GM10248 (cell line): Measurements from ENCODE around the gene ARL15.

Experiments used
- CTCF ChIA-PET: fragments of 300-600 bp; sonication (Branson Sonifier 250); formaldehyde crosslinking; extraction: SDS; loops from one replicate; lab custom pipeline; 2021; ENCODE audit warnings: antibody characterized with exemption; lab: Yijun Ruan, JAX
- POLR2A ChIA-PET: fragments of 350-650 bp; sonication (Branson Sonifier 250); formaldehyde crosslinking; extraction: SDS; loops from one replicate; lab custom pipeline; 2020; ENCODE audit warnings: antibody characterized with exemption; lab: Yijun Ruan, JAX
- DNase-seq: peaks from one replicate; pipeline ENCODE4 v3.0.0; 2012; ENCODE audit errors: extremely low spot score
- TF ChIP-seq, protein P1 (sequence below): IDR thresholded peaks from 2 replicates; pipeline ENCODE4 v1.5.1; 2012; ENCODE audit warnings: mild to moderate bottlenecking, low read depth; ENCODE audit errors: extremely low read depth, missing control alignments, control extremely low read depth

The ARL15 gene

DNA sequence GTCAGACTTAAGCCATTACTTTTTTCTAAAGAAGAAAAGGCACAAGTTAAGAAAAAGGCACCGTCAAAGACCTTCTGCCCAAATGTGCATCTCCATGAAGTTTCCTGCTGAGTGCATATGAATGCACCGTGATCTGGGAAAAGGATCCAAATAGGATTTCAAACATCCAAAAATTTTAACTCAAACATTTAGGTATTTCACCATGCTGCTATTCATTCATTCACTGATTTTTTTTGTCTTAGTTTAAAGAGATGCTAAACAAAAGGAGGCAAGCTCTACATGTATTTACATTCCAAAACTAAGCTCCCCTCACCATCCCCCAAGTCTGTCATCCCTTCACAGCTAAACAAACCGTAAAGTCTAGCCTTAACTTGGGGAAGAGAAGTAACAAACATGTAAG, 291.9 kb downstream of the ARL15 start:
- POLR2A ChIA-PET: no interaction called here
- no peak for DNase-seq
- CTCF ChIA-PET: no interaction called here
- TF ChIP-seq, protein P1, sequence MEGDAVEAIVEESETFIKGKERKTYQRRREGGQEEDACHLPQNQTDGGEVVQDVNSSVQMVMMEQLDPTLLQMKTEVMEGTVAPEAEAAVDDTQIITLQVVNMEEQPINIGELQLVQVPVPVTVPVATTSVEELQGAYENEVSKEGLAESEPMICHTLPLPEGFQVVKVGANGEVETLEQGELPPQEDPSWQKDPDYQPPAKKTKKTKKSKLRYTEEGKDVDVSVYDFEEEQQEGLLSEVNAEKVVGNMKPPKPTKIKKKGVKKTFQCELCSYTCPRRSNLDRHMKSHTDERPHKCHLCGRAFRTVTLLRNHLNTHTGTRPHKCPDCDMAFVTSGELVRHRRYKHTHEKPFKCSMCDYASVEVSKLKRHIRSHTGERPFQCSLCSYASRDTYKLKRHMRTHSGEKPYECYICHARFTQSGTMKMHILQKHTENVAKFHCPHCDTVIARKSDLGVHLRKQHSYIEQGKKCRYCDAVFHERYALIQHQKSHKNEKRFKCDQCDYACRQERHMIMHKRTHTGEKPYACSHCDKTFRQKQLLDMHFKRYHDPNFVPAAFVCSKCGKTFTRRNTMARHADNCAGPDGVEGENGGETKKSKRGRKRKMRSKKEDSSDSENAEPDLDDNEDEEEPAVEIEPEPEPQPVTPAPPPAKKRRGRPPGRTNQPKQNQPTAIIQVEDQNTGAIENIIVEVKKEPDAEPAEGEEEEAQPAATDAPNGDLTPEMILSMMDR: no peak

DNA sequence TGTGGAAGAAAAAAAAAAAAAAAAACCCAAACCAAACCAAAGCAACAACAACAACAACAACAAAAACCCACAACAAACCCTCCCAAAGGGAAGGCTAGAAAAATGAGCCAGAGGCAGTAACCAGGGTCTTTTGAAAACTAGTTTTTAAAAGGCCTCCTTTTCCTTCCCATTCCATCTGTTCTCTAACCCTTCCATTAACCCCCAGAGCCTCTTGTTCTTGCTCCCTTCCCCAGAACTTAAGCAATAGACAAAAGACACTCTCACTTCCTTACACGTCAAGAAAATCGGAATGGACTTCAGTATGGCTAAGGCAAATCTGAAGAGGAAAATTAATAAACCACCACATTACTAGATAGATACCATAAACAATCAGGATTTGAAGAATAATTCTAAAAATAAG, 292.8 kb downstream of the ARL15 start:
- TF ChIP-seq, protein P1: no peak
- ChIA-PET POLR2A (no interaction called here), CTCF (no interaction called here)
- DNase-seq: no peak

DNA sequence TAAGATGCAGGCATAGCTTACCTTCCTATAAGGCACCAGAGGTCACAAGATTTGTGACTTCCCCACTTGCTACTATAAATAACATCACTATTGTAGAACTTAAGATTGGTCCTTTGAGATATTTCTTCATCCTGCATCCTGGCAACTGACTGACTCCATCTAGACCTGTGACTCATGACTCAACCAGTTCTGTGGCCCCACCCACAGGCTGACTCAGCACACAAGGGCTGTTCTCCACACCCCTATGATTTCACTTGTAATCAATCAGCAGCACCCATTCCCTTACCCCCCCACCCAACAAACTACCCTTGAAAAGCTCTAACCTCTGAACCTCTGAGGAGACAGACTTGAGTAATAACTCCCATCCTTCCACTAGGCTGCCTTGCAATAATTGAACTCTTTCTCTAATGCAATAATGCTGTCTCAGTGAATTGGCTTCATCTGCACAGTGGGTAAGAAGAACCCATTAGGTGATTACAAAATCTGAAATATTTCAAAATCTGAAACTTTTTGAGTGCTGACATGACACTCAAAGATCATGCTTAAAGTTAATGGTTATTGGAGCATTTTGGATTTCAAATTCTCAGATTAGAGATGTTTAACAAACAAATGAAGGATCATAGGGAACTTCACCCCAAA, 296.7 kb downstream of the ARL15 start:
- DNase-seq: no peak
- POLR2A ChIA-PET: no interaction called here
- CTCF ChIA-PET: interaction anchor here (1.4 kb wide), 1 partner anchor 18 kb away, joined by 3 read pairs; no protein-coding TSS in a partner anchor
- TF ChIP-seq, protein P1: no peak

DNA sequence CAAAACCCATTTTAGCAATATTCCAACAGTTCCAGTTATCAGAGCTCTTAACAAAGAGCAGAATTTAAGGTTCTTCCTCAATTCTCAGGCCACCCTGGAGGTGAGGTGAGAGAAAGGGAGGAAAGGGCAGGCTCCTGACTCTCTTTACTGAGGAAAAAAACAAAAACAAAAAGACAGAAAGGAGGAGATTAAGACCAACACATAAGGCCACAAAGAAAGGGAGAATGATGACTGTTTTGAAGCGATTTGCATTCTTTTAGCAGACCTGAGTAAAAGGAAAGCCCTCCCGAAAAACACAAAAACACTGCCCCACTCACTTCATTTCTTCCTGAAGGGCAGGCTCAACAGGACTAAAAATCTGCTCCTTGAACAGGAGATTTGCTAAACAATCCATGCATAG, 300.5 kb downstream of the ARL15 start:
- POLR2A ChIA-PET: no interaction called here
- TF ChIP-seq, protein P1: no peak
- DNase-seq: no peak
- CTCF ChIA-PET: no interaction called here

DNA sequence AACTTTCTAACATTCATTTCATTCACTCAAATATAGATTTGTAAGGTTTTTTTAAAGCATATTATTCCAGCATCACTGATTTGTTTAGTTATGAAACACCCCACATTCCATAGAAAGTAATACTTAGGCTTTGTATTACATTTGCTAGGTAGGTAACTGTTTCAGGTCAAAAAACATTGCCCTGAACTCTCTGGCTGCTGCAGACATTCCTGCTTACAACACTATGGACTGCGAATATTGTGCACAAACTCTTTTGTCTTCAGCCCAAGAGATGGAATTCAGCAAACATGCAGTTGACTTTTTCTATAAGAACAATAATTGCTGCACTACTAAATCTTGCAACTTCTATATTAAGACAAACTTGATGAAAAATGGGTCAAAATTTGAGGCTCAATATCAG, 301.0 kb downstream of the ARL15 start:
- CTCF ChIA-PET: no interaction called here
- no peak for DNase-seq
- POLR2A ChIA-PET: no interaction called here
- TF ChIP-seq, protein P1: no peak

DNA sequence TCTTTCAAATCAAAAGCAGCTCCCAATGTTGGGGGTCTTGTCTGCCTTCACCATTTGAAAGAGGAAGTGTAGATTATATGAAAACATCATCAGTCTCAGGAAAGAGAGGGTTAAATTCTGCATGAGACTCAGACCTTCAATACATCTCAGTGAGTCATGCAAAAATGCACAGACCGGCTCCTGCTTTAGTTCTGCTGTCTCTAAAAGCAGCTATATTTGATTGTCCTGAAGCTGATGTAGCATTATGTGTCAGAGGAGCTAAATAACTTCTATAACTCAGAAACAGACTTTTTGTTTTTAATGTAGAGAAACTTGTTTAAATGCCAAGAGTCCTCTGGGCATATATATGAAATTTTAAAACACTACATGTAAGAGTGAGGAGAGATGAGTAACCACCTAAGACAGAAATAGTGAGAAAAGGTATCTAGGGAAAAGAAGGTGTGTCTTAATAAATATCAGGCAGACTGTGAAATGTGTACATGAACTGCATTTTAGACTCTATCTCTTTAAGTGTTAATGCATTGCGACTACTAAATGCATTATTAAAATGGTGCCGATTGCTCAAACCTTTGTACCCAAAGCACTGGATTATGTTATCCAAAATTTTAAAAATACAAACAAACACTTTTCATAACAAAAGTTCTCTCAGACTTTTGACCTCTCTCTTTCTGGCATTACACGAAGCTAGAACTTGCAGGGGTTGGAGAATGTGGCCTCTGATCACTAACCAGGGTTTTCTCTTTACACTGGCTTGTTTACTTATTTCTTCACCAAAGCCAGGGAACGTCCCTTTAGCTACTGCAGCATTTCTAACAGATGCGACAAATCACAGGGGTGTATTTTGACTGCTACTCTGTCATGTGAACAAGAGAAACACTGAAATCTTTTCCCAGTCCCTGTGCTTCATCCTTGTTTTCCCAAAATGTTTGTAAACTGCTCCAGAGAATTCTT, 302.3 kb downstream of the ARL15 start:
- CTCF ChIA-PET: interaction anchor here (1.1 to 1.4 kb wide), 2 partner anchors 23 to 102 kb away, joined by 3 read pairs; no protein-coding TSS in a partner anchor
- TF ChIP-seq, protein P1: no peak
- no peak for DNase-seq
- POLR2A ChIA-PET: interaction anchor here (0.5 kb wide), 1 partner anchor 10 kb away, joined by 7 read pairs; no protein-coding TSS in a partner anchor
